Measurements from ENCODE around the gene PARD6A.
"Not testable (repeated sequence)": the region's sequence is repeated elsewhere in the genome, so short reads cannot be mapped to it uniquely, and the experiment has no call there.

PARD6A gene

GRCh38 chr16:67667817-67668494, 7.2 kb downstream of the PARD6A start:
- DNase-seq, result peak; percentile 75

GRCh38 chr16:67668495-67669157, 7.9 kb downstream of the PARD6A start:
- no peak for DNase-seq

- DNase-seq, result no peak
Observed at GRCh38 chr16:67669499-67670101, 8.8 kb downstream of the PARD6A start.

GRCh38 chr16:67672306-67672705, 11.5 kb downstream of the PARD6A start:
- no peak for DNase-seq

- peak; percentile 45 for DNase-seq
Observed at GRCh38 chr16:67672739-67673662, 12.2 kb downstream of the PARD6A start.

- DNase-seq, result no peak
Observed at GRCh38 chr16:67673712-67674580, 13.2 kb downstream of the PARD6A start.

GRCh38 chr16:67674851-67675578, 14.3 kb downstream of the PARD6A start:
- no peak for DNase-seq

GRCh38 chr16:67675579-67675935, 14.8 kb downstream of the PARD6A start:
- no peak for DNase-seq

GRCh38 chr16:67675999-67676398, 15.2 kb downstream of the PARD6A start:
- DNase-seq, result no peak

- no peak for DNase-seq
Observed at GRCh38 chr16:67676516-67676915, 15.8 kb downstream of the PARD6A start.

- DNase-seq, result no peak
Observed at GRCh38 chr16:67676939-67677338, 16.2 kb downstream of the PARD6A start.

- no peak for DNase-seq
Observed at GRCh38 chr16:67677712-67678111, 17.0 kb downstream of the PARD6A start.

GRCh38 chr16:67678354-67679023, 17.7 kb downstream of the PARD6A start:
- no peak for DNase-seq

GRCh38 chr16:67679935-67680897, 19.5 kb downstream of the PARD6A start:
- no peak for DNase-seq

GRCh38 chr16:67683767-67684166, 23.0 kb downstream of the PARD6A start:
- no peak for DNase-seq

- DNase-seq, result no peak
Observed at GRCh38 chr16:67685388-67686112, 24.8 kb downstream of the PARD6A start.

- not testable (repeated sequence) for DNase-seq
Observed at GRCh38 chr16:67693517-67694285, 32.9 kb downstream of the PARD6A start.

GRCh38 chr16:67694611-67695010, 33.9 kb downstream of the PARD6A start:
- DNase-seq, result no peak
